HepG2 (cell line): ENCODE data around the gene TESK1. TPM values are rescaled to one million over a fixed set of nuclear protein-coding genes. Genes with fewer than 3 reads are reported as not detected.

ENCODE experiments used
- ATAC-seq: fragments of 200-7000 bp; cut with Tn5 transposase; 3 replicates; pipeline ENCODE4 v1.9.1; 2020; ENCODE audit warnings: mild to moderate bottlenecking, moderate library complexity
- BruUV-seq: library from RNA; stranded (reverse); fragments of 400-500 nt; replicated peaks from 2 replicates; lab custom pipeline; 2021; lab: Mats Ljungman, UMichigan
- CTCF ChIA-PET: fragments of 300-600 bp; formaldehyde crosslinking; extraction: SDS; loops from one replicate; lab custom pipeline; 2021; ENCODE audit warnings: low total read pairs, inconsistent platforms, low intra/inter-chr PET ratio; lab: Yijun Ruan, JAX
- POLR2A ChIA-PET: fragments of 350-600 bp; sonication (Branson Sonifier 250); formaldehyde crosslinking; loops from one replicate; lab custom pipeline; 2020; ENCODE audit warnings: antibody characterized with exemption, inconsistent platforms; lab: Yijun Ruan, JAX
- DNase-seq: peaks from one replicate; pipeline ENCODE4 v3.0.0-alpha.2; 2015; ENCODE audit warnings: low spot score
- FAIRE-seq: peaks from 3 replicates; lab custom pipeline; 2011; peaks lifted over from hg19 to GRCh38; lab: Jason Lieb, UNC
- H2AFZ ChIP-seq: one replicate; pipeline ENCODE4 v1.6.1; 2011; ENCODE audit warnings: low read length, inconsistent platforms
- H3K27ac ChIP-seq: fragments of 300-600 bp; 3 replicates; pipeline ENCODE4 v1.8.0; 2011; ENCODE audit warnings: mixed run types, mild to moderate bottlenecking, mixed read lengths, low read length, inconsistent platforms; ENCODE audit not compliant: insufficient read depth; ENCODE audit errors: extremely low read length
- H3K27me3 ChIP-seq, 2 experiments: fragments of 200-600 bp in 1 of 2; 2 replicates in 1 of 2; 3 replicates in 1 of 2; pipeline versions ENCODE4 v1.6.0 to v1.8.0; 2011; ENCODE audit warnings: low read length in 2 of 2, mild to moderate bottlenecking in 2 of 2, moderate library complexity in 2 of 2, inconsistent platforms in 1 of 2; ENCODE audit not compliant: insufficient read depth in 2 of 2, control insufficient read depth in 1 of 2
- H3K36me3 ChIP-seq, 2 experiments: fragments of 200-600 bp in 1 of 2; replicated peaks in 1 of 2; 2 replicates in 1 of 2; 3 replicates in 1 of 2; pipeline versions ENCODE4 v1.5.1 to v1.8.0; 2011; ENCODE audit warnings: low read length in 2 of 2, inconsistent platforms in 1 of 2; ENCODE audit not compliant: insufficient read depth in 2 of 2, control insufficient read depth in 1 of 2
- H3K4me1 ChIP-seq: 2 replicates; pipeline ENCODE4 v1.5.1; 2012; ENCODE audit warnings: low read length, inconsistent platforms; ENCODE audit not compliant: insufficient read depth
- H3K4me2 ChIP-seq: 2 replicates; pipeline ENCODE4 v1.6.0; 2011; ENCODE audit warnings: low read depth, low read length, inconsistent platforms
- H3K4me3 ChIP-seq, 3 experiments: fragments of 200-600 bp in 1 of 3; sonication (generic), shearing (Covaris generic) in 1 of 3; replicated peaks in 1 of 3; 2 replicates each; pipeline ENCODE4 v1.5.1; 2011 to 2016; ENCODE audit warnings: low read length in 3 of 3, inconsistent platforms in 2 of 3, low read depth in 2 of 3, mild to moderate bottlenecking in 2 of 3, control low read depth in 1 of 3, mixed read lengths in 1 of 3; ENCODE audit not compliant: insufficient read depth in 1 of 3
- H3K79me2 ChIP-seq: one replicate; pipeline ENCODE4 v1.6.1; 2011; ENCODE audit warnings: low read length, inconsistent platforms; ENCODE audit not compliant: insufficient read depth
- H3K9ac ChIP-seq: 2 replicates; pipeline ENCODE4 v1.6.0; 2011; ENCODE audit warnings: mild to moderate bottlenecking, low read depth, low read length, inconsistent platforms; ENCODE audit not compliant: insufficient read depth
- H3K9me3 ChIP-seq: 2 replicates; pipeline ENCODE4 v1.5.1; 2012; ENCODE audit warnings: mild to moderate bottlenecking, low read length
- H4K20me1 ChIP-seq: 2 replicates; pipeline ENCODE4 v1.6.0; 2011; ENCODE audit warnings: inconsistent platforms, mild to moderate bottlenecking, low read length, moderate library complexity; ENCODE audit not compliant: insufficient read depth
- ARID2 ChIP-seq: sonication (generic); formaldehyde crosslinking; IDR thresholded peaks from 2 replicates; pipeline ENCODE4 v1.8.1; 2022; ENCODE audit warnings: mild to moderate bottlenecking, missing genetic modification reagents, borderline replicate concordance
- ATF2 ChIP-seq: sonication (generic); formaldehyde crosslinking; IDR thresholded peaks from 2 replicates; pipeline ENCODE4 v1.4.0; 2020; ENCODE audit warnings: missing genetic modification reagents
- ATF7-NPFF ChIP-seq: sonication (generic); formaldehyde crosslinking; IDR thresholded peaks from 2 replicates; pipeline ENCODE4 v1.8.1; 2023; ENCODE audit warnings: mild to moderate bottlenecking, low read depth, missing genetic modification reagents, moderate library complexity
- DNMT3B ChIP-seq: conservative IDR thresholded peaks from 2 replicates; pipeline ENCODE4 v1.6.1; 2016; ENCODE audit warnings: missing biosample characterization, control low read depth
- ERF ChIP-seq: IDR thresholded peaks from 2 replicates; pipeline ENCODE4 v1.6.1; 2018; ENCODE audit warnings: missing biosample characterization, missing genetic modification reagents
- GMEB1 ChIP-seq: sonication (generic); formaldehyde crosslinking; IDR thresholded peaks from 2 replicates; pipeline ENCODE4 v1.5.1; 2020; ENCODE audit warnings: missing genetic modification reagents, mild to moderate bottlenecking, borderline replicate concordance
- IRX3 ChIP-seq: sonication (generic); formaldehyde crosslinking; IDR thresholded peaks from 2 replicates; pipeline ENCODE4 v1.8.1; 2023; ENCODE audit warnings: mild to moderate bottlenecking, low read depth, missing genetic modification reagents, borderline replicate concordance
- JUNB ChIP-seq: sonication (generic); formaldehyde crosslinking; IDR thresholded peaks from 2 replicates; pipeline ENCODE4 v1.8.0; 2022; ENCODE audit warnings: missing genetic modification reagents, mild to moderate bottlenecking, borderline replicate concordance
- NKX3-1 ChIP-seq: sonication (generic); formaldehyde crosslinking; IDR thresholded peaks from 2 replicates; pipeline ENCODE4 v1.5.0; 2020; ENCODE audit warnings: missing genetic modification reagents
- PCBP2 ChIP-seq: fragments of 200-400 bp; formaldehyde crosslinking; optimal IDR thresholded peaks from 2 replicates; pipeline ENCODE3; 2018; ENCODE audit warnings: low read length, low read depth; ENCODE audit not compliant: poor library complexity, severe bottlenecking
- RFX1 ChIP-seq: fragments of 450-650 bp; IDR thresholded peaks from 2 replicates; pipeline ENCODE4 v1.6.1; 2017
- SP4 ChIP-seq: sonication (generic); formaldehyde crosslinking; IDR thresholded peaks from 2 replicates; pipeline ENCODE4 v1.8.1; 2023; ENCODE audit warnings: mild to moderate bottlenecking, missing genetic modification reagents
- TCF12 ChIP-seq, 2 experiments: fragments of 450-650 bp in 1 of 2; sonication (generic) in 1 of 2; formaldehyde crosslinking in 1 of 2; IDR thresholded peaks; 2 replicates each; pipeline versions ENCODE4 v1.6.1 to v1.8.0; 2017 to 2022; ENCODE audit warnings: antibody characterized with exemption in 1 of 2, mild to moderate bottlenecking in 1 of 2, missing genetic modification reagents in 1 of 2, moderate library complexity in 1 of 2
- ZNF510 ChIP-seq: sonication (generic); formaldehyde crosslinking; IDR thresholded peaks from 2 replicates; pipeline ENCODE4 v1.4.0; 2020; ENCODE audit warnings: low read depth, mild to moderate bottlenecking, missing genetic modification reagents
- ZNF839 ChIP-seq: sonication (generic); formaldehyde crosslinking; IDR thresholded peaks from 2 replicates; pipeline ENCODE4 v1.4.0; 2020; ENCODE audit warnings: missing genetic modification reagents, mild to moderate bottlenecking, borderline replicate concordance
- WGBS: methylation state at CpG from one replicate; pipeline ENCODE4 v1.1.6; 2017; ENCODE audit warnings: low lambda C conversion rate; 5-methylcytosine and 5-hydroxymethylcytosine counted together
- in situ Hi-C: cut with HindIII; loops from 2 replicates; pipeline ENCODE4 v1.10.0; 2017; ENCODE audit warnings: low pct_unique_long_range_greater_than_20kb; ENCODE audit not compliant: extremely low pct_ligation_motif_present
- intact Hi-C: fragments of 100-400 bp; cut with micrococcal nuclease; formaldehyde crosslinking; loops from one replicate; pipeline ENCODE4 v1.10.0; 2022; ENCODE audit not compliant: unreplicated experiment
- polyA plus RNA-seq, 8 experiments: library from polyadenylated mRNA; depleted of rRNA in 3 of 8; stranded (reverse) in 7 of 8; unstranded in 1 of 8; fragments of >200 nt; fragmentation: Illumina TruSeq in 4 of 8; extraction: Trizol in 4 of 8; gene quantifications; 2 replicates each; pipeline versions ENCODE4 v1.2.1 to v1.2.3, GENCODE V29; 2011 to 2016; ENCODE audit warnings: low read depth in 4 of 8, missing spikeins in 1 of 8, mixed read lengths in 1 of 8; ENCODE audit not compliant: insufficient read depth in 1 of 8
- total RNA-seq, 5 experiments: library from RNA; depleted of rRNA; stranded (reverse); fragments of >200 nt; fragmentation: Illumina TruSeq; extraction: Trizol; gene quantifications; 2 replicates each; pipeline ENCODE4 v1.2.3, GENCODE V29; 2016; ENCODE audit warnings: low read depth in 1 of 5
- TF ChIP-seq, protein P1 (sequence below): sonication (generic); formaldehyde crosslinking; IDR thresholded peaks from 2 replicates; pipeline ENCODE4 v1.5.1; 2020; ENCODE audit warnings: mild to moderate bottlenecking, missing genetic modification reagents, borderline replicate concordance

Gene TESK1
- total and polyA plus RNA-seq, 2 of the 13 experiments (the other 11 are each of a cell fraction or from before 2014, with no cell fraction given) = 7.3 to 13.6 TPM

DNA sequence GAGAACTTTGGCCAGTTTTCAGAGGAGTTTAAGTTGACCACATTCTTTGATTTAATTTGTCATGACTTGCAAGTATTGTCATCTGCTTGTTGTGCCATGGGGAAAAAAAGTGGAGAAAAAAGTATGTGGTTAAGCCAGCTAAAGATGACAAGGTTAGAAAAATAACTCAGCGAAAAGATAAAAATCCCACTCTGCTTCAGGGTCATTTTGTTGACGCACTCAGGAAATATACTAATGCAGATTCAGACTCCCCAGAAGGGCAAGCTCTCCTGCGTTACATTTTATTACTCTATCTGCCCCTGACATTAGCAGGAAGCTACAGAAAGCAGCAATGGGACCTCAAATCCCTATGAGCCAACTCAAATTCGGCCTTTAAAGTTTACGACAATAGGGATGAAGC lies 27.6 kb upstream of the TESK1 start:
- ATAC-seq = no peak
- Histone ChIP-seq H3K9me3 (peaks cover 25% of the 10 kb centered on the region), H3K4me3 (no peak overlapping the region), H3K9ac (no peak overlapping the region), H3K36me3 (no peaks in the 10 kb centered on the region), H3K27ac (no peak overlapping the region), H4K20me1 (no peaks in the 10 kb centered on the region), H3K79me2 (no peaks in the 10 kb centered on the region), H2AFZ (no peak overlapping the region), H3K27me3 (no peaks in the 10 kb centered on the region), H3K4me1 (peaks cover 22% of the 10 kb centered on the region), H3K4me2 (no peak overlapping the region)
- in situ Hi-C loops (no loop called here), intact Hi-C loops (no loop called here)
- ChIA-PET POLR2A (no interaction called here), CTCF (no interaction called here)
- no peak for DNase-seq
- WGBS = 90% methylated on average over 5 of the region's 5 CpGs
- FAIRE-seq = no peak
- BruUV-seq = no TSS peak
- no peak for TF ChIP-seq ERF
- TF ChIP-seq ZNF510 (CRISPR knock-in tag) = no peak
- no peak for TF ChIP-seq ATF7-NPFF (CRISPR knock-in tag)
- no peak for TF ChIP-seq PCBP2
- no peak for TF ChIP-seq DNMT3B (CRISPR knock-in tag)
- no peak for TF ChIP-seq JUNB (CRISPR knock-in tag)
- no peak for TF ChIP-seq ATF2 (CRISPR knock-in tag)
- TF ChIP-seq, protein P1, sequence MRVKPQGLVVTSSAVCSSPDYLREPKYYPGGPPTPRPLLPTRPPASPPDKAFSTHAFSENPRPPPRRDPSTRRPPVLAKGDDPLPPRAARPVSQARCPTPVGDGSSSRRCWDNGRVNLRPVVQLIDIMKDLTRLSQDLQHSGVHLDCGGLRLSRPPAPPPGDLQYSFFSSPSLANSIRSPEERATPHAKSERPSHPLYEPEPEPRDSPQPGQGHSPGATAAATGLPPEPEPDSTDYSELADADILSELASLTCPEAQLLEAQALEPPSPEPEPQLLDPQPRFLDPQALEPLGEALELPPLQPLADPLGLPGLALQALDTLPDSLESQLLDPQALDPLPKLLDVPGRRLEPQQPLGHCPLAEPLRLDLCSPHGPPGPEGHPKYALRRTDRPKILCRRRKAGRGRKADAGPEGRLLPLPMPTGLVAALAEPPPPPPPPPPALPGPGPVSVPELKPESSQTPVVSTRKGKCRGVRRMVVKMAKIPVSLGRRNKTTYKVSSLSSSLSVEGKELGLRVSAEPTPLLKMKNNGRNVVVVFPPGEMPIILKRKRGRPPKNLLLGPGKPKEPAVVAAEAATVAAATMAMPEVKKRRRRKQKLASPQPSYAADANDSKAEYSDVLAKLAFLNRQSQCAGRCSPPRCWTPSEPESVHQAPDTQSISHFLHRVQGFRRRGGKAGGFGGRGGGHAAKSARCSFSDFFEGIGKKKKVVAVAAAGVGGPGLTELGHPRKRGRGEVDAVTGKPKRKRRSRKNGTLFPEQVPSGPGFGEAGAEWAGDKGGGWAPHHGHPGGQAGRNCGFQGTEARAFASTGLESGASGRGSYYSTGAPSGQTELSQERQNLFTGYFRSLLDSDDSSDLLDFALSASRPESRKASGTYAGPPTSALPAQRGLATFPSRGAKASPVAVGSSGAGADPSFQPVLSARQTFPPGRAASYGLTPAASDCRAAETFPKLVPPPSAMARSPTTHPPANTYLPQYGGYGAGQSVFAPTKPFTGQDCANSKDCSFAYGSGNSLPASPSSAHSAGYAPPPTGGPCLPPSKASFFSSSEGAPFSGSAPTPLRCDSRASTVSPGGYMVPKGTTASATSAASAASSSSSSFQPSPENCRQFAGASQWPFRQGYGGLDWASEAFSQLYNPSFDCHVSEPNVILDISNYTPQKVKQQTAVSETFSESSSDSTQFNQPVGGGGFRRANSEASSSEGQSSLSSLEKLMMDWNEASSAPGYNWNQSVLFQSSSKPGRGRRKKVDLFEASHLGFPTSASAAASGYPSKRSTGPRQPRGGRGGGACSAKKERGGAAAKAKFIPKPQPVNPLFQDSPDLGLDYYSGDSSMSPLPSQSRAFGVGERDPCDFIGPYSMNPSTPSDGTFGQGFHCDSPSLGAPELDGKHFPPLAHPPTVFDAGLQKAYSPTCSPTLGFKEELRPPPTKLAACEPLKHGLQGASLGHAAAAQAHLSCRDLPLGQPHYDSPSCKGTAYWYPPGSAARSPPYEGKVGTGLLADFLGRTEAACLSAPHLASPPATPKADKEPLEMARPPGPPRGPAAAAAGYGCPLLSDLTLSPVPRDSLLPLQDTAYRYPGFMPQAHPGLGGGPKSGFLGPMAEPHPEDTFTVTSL (CRISPR knock-in tag) = no peak
- no peak for TF ChIP-seq GMEB1 (CRISPR knock-in tag)
- TF ChIP-seq TCF12 (IDR thresholded peaks at IDR 0.05) = no peak
- TF ChIP-seq TCF12 (CRISPR knock-in tag; IDR thresholded peaks at IDR 0.05) = no peak
- no peak for TF ChIP-seq IRX3 (CRISPR knock-in tag)
- TF ChIP-seq RFX1 = no peak
- no peak for TF ChIP-seq ZNF839
- no peak for TF ChIP-seq NKX3-1
- TF ChIP-seq SP4 (CRISPR knock-in tag) = no peak
- TF ChIP-seq ARID2 (CRISPR knock-in tag) = no peak
